ENCODE measurements around the gene PLEKHA7. TPM values are rescaled to one million over a fixed set of nuclear protein-coding genes. Genes with fewer than 3 reads are reported as not detected.

Gene PLEKHA7
- total and polyA plus RNA-seq, 2 of the 8 experiments (the other 6 are each of a cell fraction or from before 2014, with no cell fraction given): 11.4 to 25.6 TPM

GRCh38 chr11:16925561-16926065 is 88.6 kb downstream of the PLEKHA7 start (continued):
- peak; percentile 22 for TF ChIP-seq EZH2 (IDR thresholded peaks at IDR 0.05; ENCODE audit: low read depth, low read length, severe bottlenecking)
- TF ChIP-seq PHF8 (conservative IDR thresholded peaks at IDR 0.05; ENCODE audit: low read depth, low read length): 0 out of 2 replicates have a peak, but pooled peaks have one; percentile 33
- no peak for TF ChIP-seq CTBP2 (IDR thresholded peaks at IDR 0.05; ENCODE audit: borderline replicate concordance, insufficient read depth, insufficient read length, low read length)
- no peak for TF ChIP-seq CHD7 (IDR thresholded peaks at IDR 0.05; ENCODE audit: insufficient replicate concordance, low read length)
- TF ChIP-seq TEAD4 (IDR thresholded peaks at IDR 0.05; ENCODE audit: low read depth, low read length): peak; percentile 87
- peak; percentile 32; the same call in 1 of the 2 replicates for TF ChIP-seq CREB1 (IDR thresholded peaks at IDR 0.05)
- TF ChIP-seq TAF1 (IDR thresholded peaks at IDR 0.05; ENCODE audit: low read depth, low read length): peak; percentile 28; the same call in 1 of the 2 replicates
- TF ChIP-seq HDAC2 (IDR thresholded peaks at IDR 0.05; ENCODE audit: borderline replicate concordance in 1 of 2, low read depth in 2 of 2, low read length in 2 of 2): peak in 1 of 2 experiments; percentile 78; a peak in 1 of 4 replicates
- peak; percentile 69 for TF ChIP-seq KDM4A (IDR thresholded peaks at IDR 0.05; ENCODE audit: low read depth, low read length, severe bottlenecking)
- 0 out of 2 replicates have a peak, but pooled peaks have one; percentile 14 for TF ChIP-seq TCF12 (IDR thresholded peaks at IDR 0.05; ENCODE audit: low read depth, low read length)
